GM23338 (cell line): ENCODE measurements around the gene PIGB. TPM values are rescaled to one million over a fixed set of nuclear protein-coding genes. Genes with fewer than 3 reads are reported as not detected.

Experiments used
- ATAC-seq: fragments of 200-7000 bp; cut with Tn5 transposase; 3 replicates; pipeline ENCODE4 v1.9.1; 2020
- DNase-seq: peaks from one replicate; pipeline ENCODE4 v3.0.0-alpha.2; 2015; ENCODE audit warnings: low spot score
- H2AFZ ChIP-seq: fragments of 200-600 bp; sonication (generic); 2 replicates; pipeline ENCODE4 v1.8.0; 2016; ENCODE audit warnings: antibody characterized with exemption, mild to moderate bottlenecking, moderate library complexity
- H3F3A ChIP-seq: fragments of 200-600 bp; sonication (generic); replicated peaks from 2 replicates; pipeline ENCODE4 v1.8.0; 2017; ENCODE audit warnings: antibody characterized with exemption, mixed run types, low read depth
- H3K27ac ChIP-seq: fragments of 200-600 bp; sonication (generic); 2 replicates; pipeline ENCODE4 v1.6.1; 2016; ENCODE audit warnings: low read depth
- H3K27me3 ChIP-seq: fragments of 200-600 bp; sonication (generic); 2 replicates; pipeline ENCODE4 v1.8.0; 2016; ENCODE audit warnings: mild to moderate bottlenecking, mixed run types, moderate library complexity; ENCODE audit not compliant: insufficient read depth
- H3K36me3 ChIP-seq: fragments of 200-600 bp; sonication (generic); 2 replicates; pipeline ENCODE4 v1.8.0; 2016; ENCODE audit warnings: mild to moderate bottlenecking; ENCODE audit not compliant: insufficient read depth
- H3K4me1 ChIP-seq: fragments of 200-600 bp; sonication (generic); 2 replicates; pipeline ENCODE4 v1.8.0; 2016; ENCODE audit warnings: mild to moderate bottlenecking, moderate library complexity; ENCODE audit not compliant: insufficient read depth
- H3K4me2 ChIP-seq: fragments of 200-600 bp; sonication (generic); 2 replicates; pipeline ENCODE4 v1.7.1; 2017; ENCODE audit warnings: mixed run types
- H3K4me3 ChIP-seq: fragments of 200-600 bp; sonication (generic); 2 replicates; pipeline ENCODE4 v1.6.1; 2016; ENCODE audit warnings: mixed run types
- H3K79me2 ChIP-seq: fragments of 200-600 bp; sonication (generic); replicated peaks from 2 replicates; pipeline ENCODE4 v1.8.0; 2017; ENCODE audit warnings: mild to moderate bottlenecking; ENCODE audit not compliant: insufficient read depth
- H3K9me2 ChIP-seq: fragments of 200-600 bp; sonication (generic); 2 replicates; pipeline ENCODE4 v1.8.0; 2017; ENCODE audit not compliant: insufficient read depth
- H4K20me1 ChIP-seq: fragments of 200-600 bp; sonication (generic); replicated peaks from 2 replicates; pipeline ENCODE4 v1.8.0; 2017; ENCODE audit warnings: mild to moderate bottlenecking; ENCODE audit not compliant: insufficient read depth
- H3K27ac Mint-ChIP-seq: 2 replicates; pipeline ENCODE4 v1.8.0; 2020; ENCODE audit warnings: inconsistent platforms, mild to moderate bottlenecking, moderate library complexity, mixed read lengths
- H3K27me3 Mint-ChIP-seq: 3 replicates; pipeline ENCODE4 v1.8.0; 2022; ENCODE audit warnings: low read depth, mild to moderate bottlenecking, moderate library complexity, mixed read lengths, inconsistent platforms; ENCODE audit not compliant: insufficient read depth, poor library complexity
- H3K36me3 Mint-ChIP-seq: 3 replicates; pipeline ENCODE4 v1.8.0; 2021; ENCODE audit warnings: low read depth, mild to moderate bottlenecking, inconsistent platforms, moderate library complexity, mixed read lengths
- H3K4me1 Mint-ChIP-seq: 3 replicates; pipeline ENCODE4 v1.8.0; 2020; ENCODE audit warnings: mild to moderate bottlenecking, inconsistent platforms, mixed read lengths
- H3K4me3 Mint-ChIP-seq: 3 replicates; pipeline ENCODE4 v1.8.0; 2021; ENCODE audit warnings: moderate library complexity, mild to moderate bottlenecking, inconsistent platforms, mixed read lengths
- H3K9me3 Mint-ChIP-seq: 3 replicates; pipeline ENCODE4 v1.8.0; 2020; ENCODE audit warnings: moderate library complexity, mild to moderate bottlenecking, inconsistent platforms, mixed read lengths
- CTCF ChIP-seq, 2 experiments: fragments of 200-600 bp in 1 of 2; sonication (generic) in 1 of 2; conservative IDR thresholded peaks; 2 replicates each; pipeline versions ENCODE4 v1.5.1 to v1.6.1; 2016 to 2017; ENCODE audit warnings: antibody characterized with exemption in 2 of 2, low read depth in 2 of 2, mild to moderate bottlenecking in 2 of 2, moderate library complexity in 1 of 2
- ETS1 ChIP-seq: IDR thresholded peaks from 2 replicates; pipeline ENCODE4 v1.6.1; 2016; ENCODE audit warnings: antibody characterized with exemption
- EZH2 ChIP-seq: fragments of 200-600 bp; sonication (generic); IDR thresholded peaks from one replicate; pipeline ENCODE4 v1.8.0; 2017; ENCODE audit warnings: antibody characterized with exemption, mild to moderate bottlenecking, low read depth; ENCODE audit not compliant: unreplicated experiment
- EZH2phosphoT487 ChIP-seq: fragments of 200-600 bp; sonication (generic); IDR thresholded peaks from one replicate; pipeline ENCODE4 v1.8.1; 2018; ENCODE audit warnings: antibody characterized with exemption; ENCODE audit not compliant: unreplicated experiment
- JUNB ChIP-seq: IDR thresholded peaks from one replicate; pipeline ENCODE4 v1.6.1; 2016; ENCODE audit warnings: antibody characterized with exemption; ENCODE audit not compliant: unreplicated experiment
- POLR2AphosphoS5 ChIP-seq: IDR thresholded peaks from 2 replicates; pipeline ENCODE4 v1.6.1; 2016; ENCODE audit warnings: antibody characterized with exemption, low read depth
- ZNF114 ChIP-seq: fragments of 250-450 bp; sonication (Bioruptor Pico); IDR thresholded peaks from 2 replicates; pipeline ENCODE4 v1.5.0; 2020; ENCODE audit warnings: mild to moderate bottlenecking, moderate library complexity
- ZNF331 ChIP-seq: fragments of 250-450 bp; sonication (Bioruptor Pico); IDR thresholded peaks from 2 replicates; pipeline ENCODE4 v1.5.0; 2020; ENCODE audit warnings: low read depth, mild to moderate bottlenecking, moderate library complexity
- ZNF462 ChIP-seq: fragments of 250-450 bp; sonication (Bioruptor Pico); IDR thresholded peaks from 2 replicates; pipeline ENCODE4 v1.5.0; 2020; ENCODE audit warnings: mild to moderate bottlenecking, moderate library complexity
- polyA plus RNA-seq: library from polyadenylated mRNA; unstranded; fragments of >200 nt; fragmentation: Nextera tagmentation; extraction: Ambion mirVana; gene quantifications from 2 replicates; pipeline ENCODE4 v1.2.1, GENCODE V29; 2016
- total RNA-seq: library from RNA; depleted of rRNA; stranded (reverse); fragments of >200 nt; shearing (Covaris generic); gene quantifications from 2 replicates; pipeline ENCODE4 v1.2.3, GENCODE V29; 2014
- TF ChIP-seq, protein P1 (sequence below): IDR thresholded peaks from one replicate; pipeline ENCODE4 v1.6.1; 2018; ENCODE audit warnings: antibody characterized with exemption; ENCODE audit not compliant: unreplicated experiment

PIGB gene
- total and polyA plus RNA-seq, 2 experiments from 2014 or later = 6.1 to 9.0 TPM

GRCh38 chr15:55277116-55277564 lies 41.9 kb upstream of the PIGB start (continued):
- TF ChIP-seq ZNF462 = no peak

DNA sequence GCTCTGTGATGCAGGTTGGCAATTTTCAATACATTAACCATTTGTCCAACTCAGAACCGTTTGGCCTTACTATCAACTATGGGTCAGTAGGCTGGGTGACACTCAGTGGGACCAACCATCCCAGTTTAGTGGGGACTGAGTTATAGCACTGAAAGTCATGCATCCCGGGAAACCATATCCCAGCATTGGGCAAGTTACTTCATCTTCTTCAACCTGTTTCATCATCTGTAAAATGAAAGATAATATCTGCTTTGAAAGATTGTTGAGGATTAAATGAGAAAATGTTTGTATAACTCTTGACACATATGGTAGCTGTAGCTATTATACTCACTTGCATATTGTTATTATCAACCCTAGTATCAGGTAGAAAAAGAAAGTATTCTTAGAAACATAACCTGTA lies 41.3 kb upstream of the PIGB start:
- no peaks in the 10 kb centered on the region for H3K9me3 Mint-ChIP-seq
- H3K4me1 Mint-ChIP-seq = no peaks in the 10 kb centered on the region
- H3K4me3 ChIP-seq = no peak overlapping the region
- no peaks in the 10 kb centered on the region for H3K27me3 Mint-ChIP-seq
- H3K27ac Mint-ChIP-seq = no peak overlapping the region
- H4K20me1 ChIP-seq = no peaks in the 10 kb centered on the region
- H3K36me3 ChIP-seq = no peaks in the 10 kb centered on the region
- ATAC-seq (no peak), DNase-seq (no peak)
- no peak overlapping the region for H3K27ac ChIP-seq
- no peaks in the 10 kb centered on the region for H3K36me3 Mint-ChIP-seq
- no peak overlapping the region for H3K4me2 ChIP-seq
- no peaks in the 10 kb centered on the region for H3K79me2 ChIP-seq
- H3F3A ChIP-seq = no peaks in the 10 kb centered on the region
- no peak overlapping the region for H2AFZ ChIP-seq
- H3K9me2 ChIP-seq = no peaks in the 10 kb centered on the region
- H3K4me3 Mint-ChIP-seq = no peak overlapping the region
- H3K27me3 ChIP-seq = no peaks in the 10 kb centered on the region
- H3K4me1 ChIP-seq = no peaks in the 10 kb centered on the region
- TF ChIP-seq, protein P1, sequence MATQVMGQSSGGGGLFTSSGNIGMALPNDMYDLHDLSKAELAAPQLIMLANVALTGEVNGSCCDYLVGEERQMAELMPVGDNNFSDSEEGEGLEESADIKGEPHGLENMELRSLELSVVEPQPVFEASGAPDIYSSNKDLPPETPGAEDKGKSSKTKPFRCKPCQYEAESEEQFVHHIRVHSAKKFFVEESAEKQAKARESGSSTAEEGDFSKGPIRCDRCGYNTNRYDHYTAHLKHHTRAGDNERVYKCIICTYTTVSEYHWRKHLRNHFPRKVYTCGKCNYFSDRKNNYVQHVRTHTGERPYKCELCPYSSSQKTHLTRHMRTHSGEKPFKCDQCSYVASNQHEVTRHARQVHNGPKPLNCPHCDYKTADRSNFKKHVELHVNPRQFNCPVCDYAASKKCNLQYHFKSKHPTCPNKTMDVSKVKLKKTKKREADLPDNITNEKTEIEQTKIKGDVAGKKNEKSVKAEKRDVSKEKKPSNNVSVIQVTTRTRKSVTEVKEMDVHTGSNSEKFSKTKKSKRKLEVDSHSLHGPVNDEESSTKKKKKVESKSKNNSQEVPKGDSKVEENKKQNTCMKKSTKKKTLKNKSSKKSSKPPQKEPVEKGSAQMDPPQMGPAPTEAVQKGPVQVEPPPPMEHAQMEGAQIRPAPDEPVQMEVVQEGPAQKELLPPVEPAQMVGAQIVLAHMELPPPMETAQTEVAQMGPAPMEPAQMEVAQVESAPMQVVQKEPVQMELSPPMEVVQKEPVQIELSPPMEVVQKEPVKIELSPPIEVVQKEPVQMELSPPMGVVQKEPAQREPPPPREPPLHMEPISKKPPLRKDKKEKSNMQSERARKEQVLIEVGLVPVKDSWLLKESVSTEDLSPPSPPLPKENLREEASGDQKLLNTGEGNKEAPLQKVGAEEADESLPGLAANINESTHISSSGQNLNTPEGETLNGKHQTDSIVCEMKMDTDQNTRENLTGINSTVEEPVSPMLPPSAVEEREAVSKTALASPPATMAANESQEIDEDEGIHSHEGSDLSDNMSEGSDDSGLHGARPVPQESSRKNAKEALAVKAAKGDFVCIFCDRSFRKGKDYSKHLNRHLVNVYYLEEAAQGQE = no peak
- TF ChIP-seq ETS1 = no peak
- TF ChIP-seq ZNF331 (CRISPR knock-in tag) = no peak
- TF ChIP-seq JUNB = no peak
- TF ChIP-seq ZNF114 (CRISPR knock-in tag) = no peak
- no peak for TF ChIP-seq POLR2AphosphoS5
- no peak for TF ChIP-seq EZH2
- TF ChIP-seq CTCF (conservative IDR thresholded peaks at IDR 0.05; ENCODE audit: low read depth in 2 of 2) = no peak
- TF ChIP-seq EZH2phosphoT487 = no peak
